Adrenal gland (tissue), 12 donors: ENCODE data around the gene MRPS26. TPM values are rescaled to one million over a fixed set of nuclear protein-coding genes. Genes with fewer than 3 reads are reported as not detected.
A peak's percentile ranks its signal among the peaks of the same experiment; 100 is the strongest.

Experiments
- DNase-seq, 7 donors: peaks; one replicate each; pipeline ENCODE4 v3.0.0-alpha.2; 2019 to 2020
- H3K27ac ChIP-seq, 5 donors: fragments of 200-600 bp; sonication (generic) in 4 of 5; 1 replicate in 3 of 5; 2 replicates in 2 of 5; pipeline versions ENCODE4 v1.5.1 to v1.8.0; 2016 to 2020; ENCODE audit warnings: mild to moderate bottlenecking in 1 of 5
- H3K27me3 ChIP-seq: fragments of 200-600 bp; 2 replicates; pipeline ENCODE4 v1.8.0; 2021
- H3K36me3 ChIP-seq, 2 donors: fragments of 200-600 bp; replicated peaks in 1 of 2; 1 replicate in 1 of 2; 2 replicates in 1 of 2; pipeline versions ENCODE4 v1.5.1 to v1.8.0; 2018 to 2022
- H3K4me1 ChIP-seq, 2 donors: fragments of 200-600 bp; replicated peaks in 1 of 2; 1 replicate in 1 of 2; 2 replicates in 1 of 2; pipeline versions ENCODE4 v1.5.1 to v1.8.0; 2018 to 2021
- H3K4me3 ChIP-seq, 4 donors: fragments of 200-600 bp; sonication (generic) in 3 of 4; one replicate each; pipeline ENCODE4 v1.5.1; 2016 to 2018
- H3K9me3 ChIP-seq, 3 donors: fragments of 200-600 bp; sonication (generic) in 1 of 3; replicated peaks in 1 of 3; 1 replicate in 2 of 3; 2 replicates in 1 of 3; pipeline versions ENCODE4 v1.5.1 to v1.8.0; 2016 to 2021
- CTCF ChIP-seq, 6 experiments: fragments of 450-650 bp in 4 of 6; fragments of 200-600 bp in 2 of 6; sonication (generic) in 1 of 6; IDR thresholded peaks; 1 replicate in 5 of 6; 2 replicates in 1 of 6; pipeline versions ENCODE4 v1.5.1 to v1.8.0; 2016 to 2021; ENCODE audit warnings: antibody characterized with exemption in 6 of 6, mild to moderate bottlenecking in 2 of 6, moderate library complexity in 1 of 6
- POLR2A ChIP-seq, 2 donors: fragments of 450-650 bp; IDR thresholded peaks; one replicate each; pipeline ENCODE4 v1.6.1; 2017; ENCODE audit warnings: antibody characterized with exemption in 2 of 2, mild to moderate bottlenecking in 2 of 2, moderate library complexity in 1 of 2
- WGBS, 4 donors: extraction: QIAGEN DNeasy Blood & Tissue Kit in 2 of 4; methylation state at CpG; one replicate each; pipeline versions ENCODE4 v1.1.5 to v1.1.7; 2013 to 2017; 5-methylcytosine and 5-hydroxymethylcytosine counted together
- intact Hi-C, 2 donors: fragments of 100-400 bp; cut with DNase I; formaldehyde crosslinking; loops; one replicate each; pipeline versions ENCODE4 v1.14.1 to v1.15.0; 2022 to 2023
- polyA plus RNA-seq, 3 donors: library from polyadenylated mRNA; stranded (reverse); fragments of 200-250 nt in 2 of 3; fragments of 350-450 nt in 1 of 3; fragmentation: Illumina TruSeq in 1 of 3; extraction: RNeasy Lipid Tissue Mini Kit (QIAGEN cat#74804) in 1 of 3; gene quantifications; one replicate each; pipeline ENCODE4 v1.2.3, GENCODE V29; 2013 to 2014
- total RNA-seq, 9 donors: library from RNA; depleted of rRNA in 4 of 9; stranded (reverse); fragments of >200 nt in 4 of 9; fragments of 120-200 nt in 1 of 9; fragmentation: NEBNext Ultra II Directional in 1 of 9; extraction: Animal tissue kit (Norgen Biotek cat#: 25700) in 1 of 9; gene quantifications; one replicate each; pipeline versions ENCODE4 v1.1.0 to v1.2.4, GENCODE V29; 2013 to 2023
- donor health status: healthy with polysubstance abuse.
- donor health status: Bipolar disorder and iron deficiency.
- donor health status: DM: yes; HTN: yes; CAD: no.
- donor health status: DM: no; HTN: no; CAD: no.
- donor health status: DM: no; HTN: no; CAD: no.
- donor health status: DM: yes; HTN: yes; CAD: no.

Gene MRPS26
- total and polyA plus RNA-seq, 12 donors = 27.9 to 145 (median 84.0) TPM

GRCh38 chr20:3042625-3043024 is 3.2 kb upstream of the MRPS26 start:
- no peak overlapping the region for H3K4me3 ChIP-seq
- peaks cover 0 to 30% of the 10 kb centered on the region in 2 donors for H3K36me3 ChIP-seq
- DNase-seq = peak in 6 of 7 donors; percentile 37 to 76 (median 48)
- peak overlapping the region in 3 of 5 donors; percentile 36 to 84 (median 71) for H3K27ac ChIP-seq
- no peaks in the 10 kb centered on the region for H3K27me3 ChIP-seq
- no peaks in the 10 kb centered on the region for H3K9me3 ChIP-seq
- H3K4me1 ChIP-seq = peaks cover 4 to 16% of the 10 kb centered on the region in 2 donors
- intact Hi-C loops = no loop called here
- TF ChIP-seq CTCF (IDR thresholded peaks at IDR 0.05) = no peak
- no peak for TF ChIP-seq POLR2A (IDR thresholded peaks at IDR 0.05)
- WGBS, 4 donors = 68 to 85% (median 75%) methylated on average over 2 to 5 of the region's 5 CpGs

GRCh38 chr20:3043322-3043721 is 2.5 kb upstream of the MRPS26 start, which contains the start of gene GNRH2:
GNRH2 (plus strand) TSS chr20:3043622; CDS start chr20:3044415, 793 bp downstream.
- intact Hi-C loops = no loop called here
- TF ChIP-seq CTCF (IDR thresholded peaks at IDR 0.05) = no peak
- TF ChIP-seq POLR2A (IDR thresholded peaks at IDR 0.05) = no peak
- Histone ChIP-seq H3K27me3 (no peaks in the 10 kb centered on the region), H3K27ac (peak within 1 kb of the TSS in 3 of 5 donors; percentile 36 to 95 (median 71)), H3K36me3 (peaks cover 0 to 30% of the 10 kb centered on the region in 2 donors), H3K4me3 (no peak within 1 kb of the TSS), H3K4me1 (peaks cover 4 to 20% of the 10 kb centered on the region in 2 donors), H3K9me3 (no peaks in the 10 kb centered on the region)
- 74 to 100% (median 82%) methylated on average over 3 of the region's 3 CpGs for WGBS, 4 donors
- DNase-seq = no peak

- no peak for TF ChIP-seq CTCF (IDR thresholded peaks at IDR 0.05)
- TF ChIP-seq POLR2A (IDR thresholded peaks at IDR 0.05) = no peak
- intact Hi-C loops = no loop called here
- H3K4me3 ChIP-seq = no peak overlapping the region
- WGBS, 4 donors = 93 to 98% (median 96%) methylated on average over 5 to 8 of the region's 8 CpGs; no CpG with 5 or more reads in 1 of the 4 donors
- H3K4me1 ChIP-seq = peaks cover 4 to 20% of the 10 kb centered on the region in 2 donors
- peaks cover 0 to 31% of the 10 kb centered on the region in 2 donors for H3K36me3 ChIP-seq
- H3K27ac ChIP-seq = peak overlapping the region in 3 of 5 donors; percentile 89 to 95 (median 94)
- no peaks in the 10 kb centered on the region for H3K9me3 ChIP-seq
- no peak for DNase-seq
- H3K27me3 ChIP-seq = no peaks in the 10 kb centered on the region
These were observed 1.4 kb upstream of the MRPS26 start for GRCh38 chr20:3044336-3044965.

- no peaks in the 10 kb centered on the region for H3K9me3 ChIP-seq
- peak overlapping the region; percentile 85 to 95 (median 89) for H3K27ac ChIP-seq
- intact Hi-C loops = no loop called here
- H3K27me3 ChIP-seq = no peaks in the 10 kb centered on the region
- peak; percentile 80 to 94 (median 85) for DNase-seq
- WGBS, 4 donors = 3 to 18% (median 5%) methylated on average over 5 to 24 of the region's 24 CpGs
- TF ChIP-seq CTCF (IDR thresholded peaks at IDR 0.05) (no peak), POLR2A (IDR thresholded peaks at IDR 0.05) (peak in 1 of 2 donors; percentile 51)
- H3K4me3 ChIP-seq = peak overlapping the region in 3 of 4 donors; percentile 78 to 97 (median 87)
- peaks cover 0 to 30% of the 10 kb centered on the region in 2 donors for H3K36me3 ChIP-seq
- peaks cover 4 to 20% of the 10 kb centered on the region in 2 donors for H3K4me1 ChIP-seq
These were observed 623 bp upstream of the MRPS26 start for GRCh38 chr20:3045042-3045815.
